Measurements from ENCODE around the gene SYDE2.

DNA sequence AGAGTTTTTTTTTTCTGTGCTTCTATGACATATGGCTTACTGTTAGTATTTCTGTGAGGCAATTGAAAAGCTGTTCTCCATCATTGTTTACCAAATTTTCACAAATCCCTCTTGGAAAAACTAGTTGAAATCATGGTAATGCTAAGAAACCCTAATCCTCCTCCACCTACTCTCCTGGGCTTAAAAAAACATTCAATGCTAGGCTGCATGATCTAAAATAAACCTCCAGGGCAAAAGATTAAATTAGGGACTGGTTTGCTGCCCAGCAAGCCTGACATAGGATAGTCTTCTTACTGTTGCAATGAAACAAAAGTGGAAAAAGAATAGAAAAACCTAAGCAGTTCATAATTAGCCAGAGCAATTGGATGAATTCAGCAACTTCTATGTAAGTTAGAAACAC lies 42.6 kb upstream of the SYDE2 start:
- TF ChIP-seq POLR2AphosphoS5 (IDR thresholded peaks at IDR 0.05), result no peak
- no peak for TF ChIP-seq POLR2A (IDR thresholded peaks at IDR 0.05)

Data from upper lobe of left lung (tissue), 4 donors.